GM19324 (cell line): Measurements from ENCODE around the gene NRXN3.

ENCODE experiments used
- ATAC-seq: cut with Tn5 transposase; IDR thresholded peaks from one replicate; pipeline ENCODE4 v1.9.1; 2021; ENCODE audit warnings: mild to moderate bottlenecking, moderate library complexity; ENCODE audit not compliant: unreplicated experiment, low FRiP score

The NRXN3 gene

DNA sequence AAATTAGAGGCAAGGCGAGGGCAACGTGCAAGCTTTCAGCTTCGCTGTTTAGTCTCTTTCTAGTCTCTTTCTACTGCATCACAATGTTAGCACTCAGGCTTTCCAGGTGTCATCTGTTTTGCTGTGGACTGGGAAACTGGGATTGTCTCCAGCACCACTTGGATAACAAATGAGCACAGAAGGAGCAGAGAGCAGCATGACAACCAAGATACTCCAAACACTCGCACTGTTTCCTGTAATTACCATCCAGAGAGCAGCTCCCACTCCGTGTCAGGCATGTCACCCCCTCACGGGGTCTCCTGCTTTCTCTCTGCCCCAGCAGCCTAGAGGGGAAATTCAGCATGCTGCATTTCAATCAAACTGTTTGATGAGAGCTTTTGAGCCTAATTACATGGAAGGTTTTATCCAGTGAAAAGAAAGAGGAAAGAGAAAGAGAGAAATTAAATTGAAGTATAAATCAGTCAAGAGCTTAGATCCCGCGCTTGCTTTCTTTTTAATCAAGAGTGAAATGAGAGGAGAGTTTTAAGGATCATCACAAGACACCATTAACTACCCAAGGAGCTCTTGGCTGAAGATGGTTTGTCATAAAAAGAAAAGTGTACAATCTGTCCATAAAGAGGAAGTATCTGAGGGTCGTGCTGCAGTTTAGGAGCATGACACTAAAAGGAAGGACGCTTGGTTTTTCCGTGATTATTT is 1123.5 kb downstream of the NRXN3 start:
- ATAC-seq = no peak

DNA sequence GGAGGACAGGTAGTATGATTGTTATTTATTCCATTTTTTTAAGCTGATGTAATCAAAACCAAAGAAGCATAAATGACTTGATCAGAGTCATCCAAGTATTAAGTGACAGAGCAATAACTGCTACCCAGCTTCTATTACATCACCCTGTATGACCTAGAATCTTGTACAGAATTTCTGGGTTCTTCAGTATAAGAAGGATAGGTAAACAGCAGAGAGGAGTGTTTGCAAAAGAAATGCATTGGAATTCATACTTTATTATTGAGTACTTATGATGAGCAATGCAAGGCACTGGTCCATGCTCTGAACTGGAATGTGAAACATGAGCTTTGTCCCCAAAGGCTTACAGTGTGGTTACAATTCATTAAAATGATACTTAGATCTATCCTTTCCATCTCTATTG is 1124.3 kb downstream of the NRXN3 start:
- ATAC-seq = no peak

DNA sequence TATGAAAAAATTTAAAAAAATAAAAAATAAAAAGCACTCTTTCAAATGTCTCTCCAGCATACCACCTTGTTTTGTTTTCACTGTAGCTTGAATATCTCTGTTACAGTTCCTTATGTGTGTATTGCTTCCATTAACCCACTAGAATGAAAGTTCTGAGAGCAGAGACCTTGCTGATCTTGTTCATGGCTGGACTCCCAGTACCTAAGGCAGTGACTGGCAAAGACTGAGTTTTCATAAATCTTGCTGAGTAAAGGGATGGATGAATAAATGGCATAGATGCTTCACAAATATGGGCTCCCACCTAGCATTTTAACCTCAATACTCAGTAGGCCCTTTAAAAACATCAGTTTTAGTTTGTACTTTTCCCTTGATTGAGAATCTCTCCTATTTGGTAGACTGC is 1125.2 kb downstream of the NRXN3 start:
- no peak for ATAC-seq

DNA sequence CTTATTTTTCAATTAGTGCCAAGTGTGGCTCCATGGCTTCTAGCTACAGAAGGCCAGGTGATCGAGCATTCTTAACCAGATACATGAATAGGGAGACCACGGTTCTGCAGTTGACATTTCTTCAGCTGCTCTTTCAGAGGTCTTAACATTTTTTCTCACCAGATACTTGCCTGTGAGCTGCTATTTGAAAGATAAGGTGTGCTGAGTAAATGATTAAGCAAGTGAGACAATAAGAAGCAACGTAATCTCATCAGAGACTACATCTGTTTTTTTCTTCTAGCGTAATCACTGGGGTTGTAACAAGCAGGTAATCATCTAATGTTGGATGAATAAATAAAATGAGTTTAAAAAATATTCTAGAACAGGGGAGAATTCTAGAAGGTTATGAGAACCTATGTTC is 1128.2 kb downstream of the NRXN3 start:
- ATAC-seq = no peak

DNA sequence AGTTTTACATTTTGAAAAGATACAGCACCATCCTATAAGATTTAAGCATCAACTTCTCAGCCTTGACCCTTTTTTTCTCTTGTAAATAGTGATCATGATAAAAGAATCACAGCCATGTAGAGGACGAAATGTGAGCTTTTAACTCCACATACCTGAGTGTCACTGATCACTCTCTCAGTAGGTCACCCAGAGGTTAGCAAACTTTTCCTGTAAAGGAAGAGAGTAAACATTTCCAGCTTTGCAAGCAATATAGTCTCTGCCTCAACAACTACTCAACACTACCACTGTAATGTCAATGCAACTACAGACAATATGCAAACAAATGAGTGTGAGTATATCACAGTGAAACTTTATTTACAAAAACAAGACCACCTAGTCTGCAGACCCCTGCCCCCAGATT is 1129.0 kb downstream of the NRXN3 start:
- ATAC-seq = no peak

DNA sequence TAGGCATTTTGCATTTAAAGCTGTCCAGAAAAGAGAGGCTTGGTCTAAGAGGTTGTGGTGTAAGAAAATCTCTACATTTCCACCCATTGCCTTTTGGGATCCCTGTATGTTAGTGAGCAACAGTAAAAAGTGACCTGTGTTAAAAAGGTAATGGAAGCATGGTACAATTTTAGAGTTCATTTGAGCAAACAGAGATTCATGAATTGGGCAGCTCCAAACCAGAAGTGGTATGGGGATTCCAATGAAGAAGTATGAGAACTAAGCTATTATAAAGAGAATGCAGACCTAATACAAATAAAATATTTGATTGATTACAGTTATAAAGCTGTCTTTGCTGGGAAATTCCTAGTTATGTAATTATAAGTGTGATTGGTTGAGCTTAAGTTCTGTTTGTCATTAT is 1134.1 kb downstream of the NRXN3 start:
- no peak for ATAC-seq

DNA sequence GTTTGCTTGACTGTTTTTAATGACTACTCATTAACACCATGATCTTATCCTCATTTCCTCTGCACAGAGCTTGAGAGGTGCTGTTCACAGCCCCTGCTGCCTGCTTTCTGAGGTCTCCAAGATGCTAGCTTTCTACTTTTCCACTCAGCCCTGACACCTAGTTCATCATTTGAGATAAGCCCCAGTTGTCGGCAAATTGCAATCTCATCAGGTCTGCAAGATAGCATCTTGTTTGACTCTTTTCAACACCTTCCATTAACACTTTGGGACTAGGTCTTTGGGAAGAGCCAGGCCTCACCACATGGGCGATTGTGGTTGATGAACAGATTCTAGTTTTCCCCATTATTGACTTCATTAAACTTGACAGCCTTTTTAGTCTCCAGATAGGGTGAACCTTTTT is 1136.4 kb downstream of the NRXN3 start:
- no peak for ATAC-seq

DNA sequence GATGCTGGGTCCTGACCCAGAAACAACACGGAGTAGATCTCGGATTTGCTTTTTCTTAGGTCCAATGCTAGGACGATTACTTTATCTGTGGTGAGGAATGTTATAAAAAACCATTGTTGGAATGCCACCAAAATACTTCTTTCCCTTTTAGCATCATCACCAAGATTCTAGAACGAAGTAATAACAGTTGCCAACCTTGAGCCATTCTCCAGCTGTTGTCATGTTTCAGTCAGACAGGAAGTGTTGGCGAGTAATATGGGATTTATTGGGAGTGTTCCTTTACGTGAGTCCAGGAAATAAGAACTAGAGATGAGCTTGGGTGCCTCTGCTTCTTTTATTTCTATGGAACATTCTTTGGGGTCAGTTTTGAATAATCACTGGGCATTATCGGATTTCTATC is 1148.2 kb downstream of the NRXN3 start:
- no peak for ATAC-seq

DNA sequence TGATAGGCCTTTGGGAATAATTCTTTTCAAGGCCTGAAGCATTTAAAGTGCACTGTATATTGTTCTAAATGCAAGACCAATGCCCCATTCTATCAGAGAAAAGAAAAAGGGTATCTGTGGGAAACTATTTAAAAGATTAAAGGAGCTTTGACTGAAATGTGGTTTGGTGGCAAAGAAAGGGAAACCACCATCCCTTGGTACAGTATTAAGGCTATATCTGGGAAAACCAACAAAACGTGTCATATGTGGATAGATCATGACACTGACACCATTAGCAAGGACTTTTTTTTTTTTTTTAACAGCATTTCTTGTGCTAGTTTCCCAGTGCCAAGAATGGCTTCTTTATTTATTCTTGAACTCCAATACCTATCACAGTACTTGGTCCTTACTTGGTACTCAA is 1150.4 kb downstream of the NRXN3 start:
- ATAC-seq = no peak

DNA sequence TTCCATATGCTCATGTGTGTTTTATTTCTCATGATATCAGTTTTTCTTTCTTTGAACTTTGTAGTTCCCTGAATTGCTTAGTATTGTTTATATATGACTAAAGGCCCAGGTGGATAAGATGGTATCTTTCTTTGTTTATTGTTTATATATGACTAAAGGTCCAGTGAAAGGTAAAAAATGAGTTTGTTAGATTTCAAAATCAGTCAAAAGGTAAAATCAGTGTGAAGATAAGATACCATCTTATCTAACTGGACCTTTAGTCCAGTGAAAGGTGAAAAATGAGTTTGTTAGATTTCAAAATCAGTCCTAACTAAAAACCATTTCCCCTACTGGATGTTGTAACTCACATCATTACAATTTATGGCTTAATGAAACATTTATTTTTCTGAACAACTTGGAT is 1150.9 kb downstream of the NRXN3 start:
- no peak for ATAC-seq

DNA sequence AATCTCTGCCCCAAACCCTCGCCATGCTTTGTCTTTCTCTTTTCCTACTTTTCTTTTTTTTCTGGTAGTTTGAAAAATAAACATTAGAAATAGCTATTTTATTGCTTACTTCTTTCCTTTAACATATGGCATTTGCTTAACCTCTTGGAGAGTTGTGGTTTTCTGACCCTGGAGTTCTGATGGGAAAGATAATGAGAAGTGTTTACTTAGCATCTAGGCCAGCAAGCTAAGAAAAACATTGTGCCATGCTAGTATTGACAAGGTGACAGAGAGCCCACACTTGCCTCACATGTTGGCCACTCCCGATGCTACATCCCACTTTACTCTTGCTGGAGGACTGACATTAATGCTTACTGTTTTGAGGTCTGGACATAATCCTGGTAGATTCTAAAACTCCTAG is 1154.9 kb downstream of the NRXN3 start:
- ATAC-seq = no peak

DNA sequence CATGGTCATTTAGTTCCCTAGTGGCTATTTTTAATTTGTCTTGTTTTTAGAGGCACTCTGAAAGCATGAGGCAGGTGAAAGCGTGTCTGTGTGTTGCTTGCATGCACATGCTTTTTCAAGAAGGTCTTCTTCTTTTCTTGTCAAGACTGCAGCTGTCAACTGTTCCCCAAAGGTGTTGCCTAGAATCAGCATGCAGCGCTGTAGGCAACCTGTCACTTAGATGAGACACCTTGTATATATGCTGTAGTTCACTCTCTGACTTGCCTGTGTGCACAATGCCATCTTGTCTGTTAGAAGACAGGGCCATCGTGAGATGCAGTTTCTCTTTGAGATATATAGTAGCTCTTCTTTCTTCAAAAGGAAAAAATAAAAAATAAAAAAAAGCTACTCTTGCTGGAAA is 1155.4 kb downstream of the NRXN3 start:
- ATAC-seq = no peak

DNA sequence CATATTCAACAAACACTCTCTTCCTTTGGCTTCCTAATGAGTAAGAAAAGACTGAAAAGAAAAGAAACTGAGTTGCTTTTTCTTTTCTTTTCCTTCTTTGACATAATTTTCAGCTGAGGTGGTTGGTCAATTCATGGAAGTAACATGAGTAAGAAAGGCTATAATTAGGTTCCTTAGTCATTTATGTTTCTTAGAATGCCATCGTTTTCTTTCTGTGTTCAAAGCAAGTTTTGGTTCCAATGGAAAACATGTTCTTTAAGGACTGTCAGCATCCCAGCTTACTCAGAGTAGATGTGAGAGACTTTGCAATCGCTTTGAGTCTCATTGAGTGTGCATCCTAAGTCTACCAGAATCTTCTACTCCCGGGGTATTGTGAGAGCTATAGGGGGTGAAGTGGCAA is 1158.7 kb downstream of the NRXN3 start:
- no peak for ATAC-seq

DNA sequence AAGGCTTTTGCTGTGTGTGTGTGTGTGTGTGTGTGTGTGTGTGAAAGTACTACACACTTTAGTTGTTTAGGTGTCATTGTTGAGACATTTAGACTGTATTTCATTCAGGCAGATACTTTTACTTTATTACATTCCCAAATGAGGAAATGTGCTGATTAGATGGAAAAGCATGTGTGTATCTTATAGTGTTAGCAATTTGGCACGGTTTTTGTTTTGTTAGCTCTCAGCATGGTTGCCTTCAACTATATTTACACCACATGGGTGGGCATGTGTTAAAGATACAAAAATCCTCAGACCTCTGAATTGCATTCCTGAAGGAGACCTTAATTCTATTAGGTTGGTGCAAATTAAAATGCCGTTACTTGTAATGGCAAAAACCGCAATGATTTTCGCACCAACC is 1161.7 kb downstream of the NRXN3 start:
- no peak for ATAC-seq

DNA sequence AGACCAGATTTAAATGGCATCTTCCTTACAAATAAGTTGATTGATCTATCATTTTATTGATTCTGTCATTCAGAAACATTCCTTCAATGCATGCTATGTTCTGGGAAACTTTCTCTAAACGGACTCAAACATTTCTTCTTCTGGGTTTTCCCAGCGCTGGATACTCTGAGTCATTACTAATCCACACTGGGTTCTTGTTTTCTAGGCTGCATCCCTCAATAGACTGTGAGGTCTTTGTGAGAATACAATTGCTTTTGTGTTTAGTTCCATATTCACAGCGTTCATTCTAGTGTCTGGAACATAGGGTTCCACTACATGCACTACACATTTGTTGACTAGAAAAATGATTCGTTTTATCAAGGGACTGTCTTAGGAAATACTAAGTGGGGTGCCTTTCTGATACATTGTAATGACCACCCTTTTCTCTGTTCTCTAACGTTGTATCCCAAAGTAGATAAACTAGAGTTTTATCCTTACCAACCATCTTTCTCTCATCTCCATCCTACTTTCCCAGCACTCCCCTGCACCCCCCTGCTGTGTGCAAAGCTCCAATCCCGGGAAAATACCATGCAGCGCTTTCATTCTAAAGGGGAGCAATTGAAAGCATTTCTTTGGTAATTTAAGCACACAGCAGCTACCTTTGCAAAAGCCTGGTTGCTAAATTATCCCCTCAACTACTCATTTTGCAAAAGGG is 1162.5 kb downstream of the NRXN3 start:
- no peak for ATAC-seq

DNA sequence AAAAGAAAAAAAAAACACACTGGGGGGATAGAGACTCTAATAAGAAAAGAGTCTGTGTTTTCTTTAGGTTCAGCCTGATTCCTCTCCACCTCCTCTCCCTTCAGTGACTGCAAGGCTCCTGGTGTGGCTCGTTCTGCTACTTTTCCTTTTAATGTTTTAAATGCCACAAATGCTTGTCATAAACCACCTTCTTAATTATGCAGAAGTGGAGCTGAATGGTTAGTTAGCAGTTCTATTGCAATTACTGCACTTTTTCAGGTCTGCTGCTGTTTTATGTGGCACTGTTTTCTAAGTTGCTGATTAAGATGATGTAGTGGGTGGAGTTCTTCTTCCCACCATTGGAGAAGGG is 1163.0 kb downstream of the NRXN3 start:
- no peak for ATAC-seq

DNA sequence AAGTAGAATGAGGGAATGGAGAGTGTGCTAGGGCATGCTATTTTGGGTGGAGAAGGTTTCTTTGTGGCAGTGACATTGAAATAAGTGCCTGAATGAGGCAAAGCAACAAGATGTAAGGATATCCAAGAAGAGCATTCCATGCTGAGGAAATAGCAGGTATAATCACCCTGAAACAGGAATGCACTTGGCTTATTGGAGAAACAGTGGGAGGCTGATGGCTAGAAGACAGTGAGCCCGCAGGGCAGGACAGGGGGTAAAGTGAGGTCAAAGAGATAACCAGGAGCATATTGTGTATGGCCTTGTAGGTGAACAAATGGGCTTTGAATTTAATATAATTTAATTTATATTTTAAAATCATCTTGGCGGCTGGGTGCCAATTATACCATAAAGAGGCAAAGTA is 1164.1 kb downstream of the NRXN3 start:
- no peak for ATAC-seq

DNA sequence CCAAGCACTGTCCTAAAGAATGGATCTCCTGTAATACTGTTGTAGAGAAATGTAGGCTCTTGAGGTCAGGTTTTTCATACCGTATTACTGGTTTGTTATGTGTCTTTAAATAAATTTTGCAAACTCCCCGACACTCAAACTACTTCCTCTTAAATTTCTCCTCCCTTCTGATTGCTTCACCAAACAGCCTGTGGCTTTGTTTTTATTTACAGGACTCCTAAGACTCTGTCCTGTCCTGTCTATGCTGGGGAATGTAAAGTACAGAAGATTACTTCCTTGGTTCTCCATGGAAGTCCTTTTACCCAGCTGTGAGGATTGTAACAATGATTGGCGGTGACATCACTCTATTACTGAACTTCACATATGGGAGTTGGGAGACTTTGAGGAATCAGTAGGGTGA is 1167.6 kb downstream of the NRXN3 start:
- ATAC-seq = no peak

DNA sequence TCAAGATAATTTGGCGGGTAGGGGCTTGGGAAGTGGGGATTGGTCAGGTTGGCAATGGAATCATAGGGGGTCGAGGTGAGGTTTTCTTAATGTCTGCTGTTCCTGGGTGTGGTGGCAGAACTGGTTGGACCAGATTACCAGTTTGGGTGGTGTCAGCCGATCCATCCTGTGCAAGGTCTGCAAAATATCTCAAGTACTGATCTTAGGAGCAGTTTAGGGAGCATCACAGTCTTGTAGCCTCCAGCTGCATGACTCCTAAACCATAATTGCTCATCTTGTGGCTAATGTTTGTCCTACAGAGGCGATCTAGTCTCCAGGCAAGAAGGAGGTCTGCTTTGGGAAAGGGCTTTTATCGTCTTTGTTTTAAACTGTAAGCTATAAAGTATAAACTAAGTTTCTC is 1172.8 kb downstream of the NRXN3 start:
- ATAC-seq = no peak

DNA sequence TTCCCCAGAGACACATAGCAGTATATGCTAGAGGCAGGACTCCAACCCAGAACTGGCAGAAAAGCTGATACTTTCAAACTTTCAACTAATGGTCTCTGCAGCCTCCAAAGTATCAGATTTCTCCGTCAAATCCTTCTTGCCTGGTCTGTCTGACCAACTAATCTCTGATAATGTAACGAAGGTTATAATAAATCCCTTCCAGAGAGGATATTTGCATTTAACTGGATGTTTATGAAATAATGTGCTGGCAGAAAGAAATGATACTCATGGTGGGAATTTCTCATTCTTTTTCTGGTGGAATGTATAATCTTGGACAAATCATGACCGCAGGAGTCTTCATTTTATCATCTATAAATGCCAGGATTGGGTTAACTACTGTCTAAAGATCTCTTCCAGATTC is 1180.8 kb downstream of the NRXN3 start:
- no peak for ATAC-seq

DNA sequence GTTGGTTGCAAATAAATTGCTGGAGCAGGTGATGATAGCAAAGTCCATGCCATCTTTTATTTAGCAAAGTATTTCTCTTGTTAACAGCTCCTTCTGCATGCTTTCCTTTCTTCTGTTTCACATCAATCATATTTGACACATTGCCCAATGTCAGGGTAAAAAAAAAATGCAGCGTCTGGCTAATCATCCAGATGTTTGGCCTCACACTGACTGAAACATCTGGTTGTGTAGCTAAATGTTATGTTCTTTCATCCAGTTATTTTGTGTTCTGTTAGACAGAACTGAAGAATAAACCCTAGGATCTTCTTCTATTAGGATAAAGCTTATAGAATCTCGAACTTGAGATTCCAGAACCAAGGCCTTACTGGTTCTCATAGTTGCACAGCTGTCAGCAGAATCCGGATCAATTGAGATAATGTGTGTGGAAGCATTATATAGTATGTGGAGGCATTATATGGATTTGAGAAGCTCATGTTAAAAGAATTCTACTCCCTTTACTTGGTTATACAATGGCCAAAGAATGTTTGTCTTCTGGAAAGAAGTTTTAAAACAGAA is 1182.0 kb downstream of the NRXN3 start:
- no peak for ATAC-seq

DNA sequence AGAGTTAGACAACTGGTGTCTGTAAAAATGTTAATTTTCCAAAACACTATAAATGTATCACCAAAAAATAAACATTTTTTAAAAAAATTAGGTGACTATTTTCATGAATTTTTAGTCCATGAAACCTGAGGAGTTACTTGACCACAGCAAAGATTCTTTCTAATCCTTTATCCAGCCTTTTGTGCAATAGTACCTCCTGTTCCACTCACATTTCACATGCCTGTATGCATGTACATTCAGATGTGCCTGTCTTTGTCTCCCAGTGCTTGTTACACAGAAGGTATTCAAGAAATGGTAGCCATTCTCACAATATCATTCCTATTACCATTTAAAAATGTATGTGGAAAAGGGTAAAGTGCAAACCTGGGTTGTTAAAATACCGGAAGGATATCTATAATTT is 1184.2 kb downstream of the NRXN3 start:
- no peak for ATAC-seq
